ENCODE data around the gene FFAR3.
"Not testable (repeated sequence)": the region's sequence is repeated elsewhere in the genome, so short reads cannot be mapped to it uniquely, and the experiment has no call there.

Gene FFAR3

DNA sequence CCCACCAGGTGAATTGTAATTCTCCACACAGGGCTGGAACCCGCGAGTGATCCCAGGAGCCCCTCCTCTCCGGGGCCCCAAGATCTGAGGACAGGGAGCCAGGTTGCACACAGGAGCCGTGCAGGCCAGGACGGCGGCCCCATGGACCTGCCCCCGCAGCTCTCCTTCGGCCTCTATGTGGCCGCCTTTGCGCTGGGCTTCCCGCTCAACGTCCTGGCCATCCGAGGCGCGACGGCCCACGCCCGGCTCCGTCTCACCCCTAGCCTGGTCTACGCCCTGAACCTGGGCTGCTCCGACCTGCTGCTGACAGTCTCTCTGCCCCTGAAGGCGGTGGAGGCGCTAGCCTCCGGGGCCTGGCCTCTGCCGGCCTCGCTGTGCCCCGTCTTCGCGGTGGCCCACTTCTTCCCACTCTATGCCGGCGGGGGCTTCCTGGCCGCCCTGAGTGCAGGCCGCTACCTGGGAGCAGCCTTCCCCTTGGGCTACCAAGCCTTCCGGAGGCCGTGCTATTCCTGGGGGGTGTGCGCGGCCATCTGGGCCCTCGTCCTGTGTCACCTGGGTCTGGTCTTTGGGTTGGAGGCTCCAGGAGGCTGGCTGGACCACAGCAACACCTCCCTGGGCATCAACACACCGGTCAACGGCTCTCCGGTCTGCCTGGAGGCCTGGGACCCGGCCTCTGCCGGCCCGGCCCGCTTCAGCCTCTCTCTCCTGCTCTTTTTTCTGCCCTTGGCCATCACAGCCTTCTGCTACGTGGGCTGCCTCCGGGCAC, 6.7 kb upstream of the FFAR3 start:
- no peak for DNase-seq

DNA sequence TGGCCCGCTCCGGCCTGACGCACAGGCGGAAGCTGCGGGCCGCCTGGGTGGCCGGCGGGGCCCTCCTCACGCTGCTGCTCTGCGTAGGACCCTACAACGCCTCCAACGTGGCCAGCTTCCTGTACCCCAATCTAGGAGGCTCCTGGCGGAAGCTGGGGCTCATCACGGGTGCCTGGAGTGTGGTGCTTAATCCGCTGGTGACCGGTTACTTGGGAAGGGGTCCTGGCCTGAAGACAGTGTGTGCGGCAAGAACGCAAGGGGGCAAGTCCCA, 6.1 kb upstream of the FFAR3 start:
- no peak for DNase-seq

DNA sequence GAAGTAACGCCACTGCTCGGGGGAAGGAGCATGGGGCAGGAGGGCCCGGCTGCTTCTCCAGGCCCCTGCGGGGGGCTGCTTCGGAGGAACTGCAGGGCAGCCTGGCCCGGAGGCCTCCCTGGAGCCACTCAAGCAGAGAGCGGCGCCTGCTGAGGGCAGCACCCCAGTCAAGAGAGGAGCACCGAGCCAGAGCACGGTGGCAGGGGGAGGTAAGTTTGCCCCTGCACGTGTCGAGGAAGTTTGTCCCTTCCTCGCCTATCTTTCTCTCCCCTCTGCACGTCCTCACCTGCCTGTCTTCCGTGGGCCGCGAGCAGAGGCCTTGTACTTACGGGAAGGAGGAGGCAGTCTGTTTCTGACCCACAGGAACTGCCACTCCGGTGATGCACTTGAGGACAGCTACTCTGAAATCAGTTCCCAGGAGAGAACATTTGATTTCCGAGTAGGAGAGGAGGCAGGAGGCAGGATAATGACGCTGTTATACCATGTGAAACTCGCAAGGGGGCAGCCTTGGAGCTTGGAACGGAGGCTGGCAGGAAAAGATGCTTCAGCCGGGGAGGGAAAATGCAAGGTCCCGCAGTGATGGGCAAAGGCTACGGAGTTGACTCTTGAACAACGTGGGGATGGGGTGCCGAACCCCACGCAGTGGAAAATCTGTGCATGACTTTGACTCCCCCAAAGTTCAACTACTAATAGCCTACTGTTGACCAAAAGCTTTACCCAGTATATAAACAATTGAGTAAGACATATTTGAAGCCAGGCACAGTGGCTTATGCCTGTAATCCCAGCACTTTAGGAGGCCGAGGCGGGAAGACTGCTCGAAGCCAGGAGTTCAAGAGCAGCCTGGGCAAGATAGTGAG, 5.6 kb upstream of the FFAR3 start:
- peak; percentile 45 for DNase-seq

DNA sequence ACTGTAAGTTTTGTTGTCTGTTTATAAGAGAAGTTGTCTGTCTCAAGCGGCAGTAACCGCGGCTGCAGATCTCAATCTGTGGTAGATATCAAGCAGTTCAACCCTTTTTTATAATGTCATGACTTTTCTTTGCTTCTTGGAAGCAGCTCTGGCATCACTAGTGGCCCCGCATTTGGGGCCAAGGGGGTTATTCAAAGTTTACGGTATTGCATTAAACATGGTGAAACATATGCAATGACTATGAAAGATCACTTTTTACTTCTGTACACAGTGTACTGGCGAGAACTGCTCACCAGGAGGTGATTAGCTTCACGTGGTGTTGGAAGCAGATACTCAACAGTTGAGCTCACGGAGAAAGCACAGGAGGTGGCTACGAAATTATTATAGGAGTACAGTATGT, 4.6 kb upstream of the FFAR3 start:
- DNase-seq = no peak

DNA sequence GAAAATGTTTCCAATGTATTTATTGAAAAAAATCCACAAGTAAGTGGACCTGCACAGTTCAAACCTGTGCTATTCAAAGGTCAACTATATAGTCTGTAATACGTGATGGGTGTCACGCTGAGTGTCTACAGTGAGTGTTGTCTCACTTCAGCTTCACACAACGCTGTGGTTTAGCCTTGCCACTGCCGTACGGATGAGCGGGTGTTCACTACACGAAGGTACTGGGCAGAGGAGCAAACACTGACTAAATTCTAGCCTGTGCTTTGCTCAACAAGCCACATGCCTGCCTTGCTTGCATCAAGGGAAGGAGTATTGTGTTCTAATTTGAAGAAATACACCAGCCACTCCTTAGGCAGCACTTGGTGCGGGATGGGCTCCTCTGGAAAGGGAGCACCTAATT, 3.4 kb upstream of the FFAR3 start:
- DNase-seq = no peak

DNA sequence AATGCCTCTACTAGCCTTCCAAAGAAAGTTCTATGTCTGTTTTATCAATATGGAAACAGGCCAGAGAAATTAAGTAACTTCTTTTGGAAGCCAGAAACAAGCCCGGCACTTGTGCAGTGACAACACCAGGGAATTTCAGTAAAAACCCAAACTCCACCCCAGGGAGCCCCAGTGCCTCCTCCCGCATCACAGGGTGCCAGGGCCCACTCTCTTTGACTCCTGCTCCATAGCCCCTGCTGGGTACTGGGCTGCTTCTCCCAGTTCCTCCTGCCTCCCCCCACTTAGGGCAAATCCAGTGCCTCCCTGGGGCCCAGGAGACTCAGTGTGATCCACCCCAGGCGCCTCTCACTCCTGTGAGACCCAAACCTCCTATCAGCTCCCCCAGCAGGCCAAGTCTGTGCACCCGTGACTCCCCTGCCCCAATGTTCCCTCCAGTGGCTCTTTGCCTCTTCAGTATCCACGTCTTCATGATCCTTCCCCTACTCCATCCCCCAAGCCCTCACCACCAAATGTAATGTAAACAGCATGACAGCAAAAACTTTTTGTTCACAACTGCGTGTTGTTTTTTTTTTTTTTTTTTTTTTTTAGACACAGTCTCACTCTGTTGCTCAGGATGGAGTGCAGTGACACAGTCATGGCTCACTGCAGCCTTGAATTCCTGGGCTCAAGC, 2.3 kb upstream of the FFAR3 start:
- DNase-seq = no peak

DNA sequence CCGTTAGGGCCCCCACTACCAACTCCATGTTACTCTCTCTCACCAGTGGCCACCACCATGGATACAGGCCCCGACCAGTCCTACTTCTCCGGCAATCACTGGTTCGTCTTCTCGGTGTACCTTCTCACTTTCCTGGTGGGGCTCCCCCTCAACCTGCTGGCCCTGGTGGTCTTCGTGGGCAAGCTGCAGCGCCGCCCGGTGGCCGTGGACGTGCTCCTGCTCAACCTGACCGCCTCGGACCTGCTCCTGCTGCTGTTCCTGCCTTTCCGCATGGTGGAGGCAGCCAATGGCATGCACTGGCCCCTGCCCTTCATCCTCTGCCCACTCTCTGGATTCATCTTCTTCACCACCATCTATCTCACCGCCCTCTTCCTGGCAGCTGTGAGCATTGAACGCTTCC, 574 bp downstream of the FFAR3 start:
- not testable (repeated sequence) for DNase-seq

DNA sequence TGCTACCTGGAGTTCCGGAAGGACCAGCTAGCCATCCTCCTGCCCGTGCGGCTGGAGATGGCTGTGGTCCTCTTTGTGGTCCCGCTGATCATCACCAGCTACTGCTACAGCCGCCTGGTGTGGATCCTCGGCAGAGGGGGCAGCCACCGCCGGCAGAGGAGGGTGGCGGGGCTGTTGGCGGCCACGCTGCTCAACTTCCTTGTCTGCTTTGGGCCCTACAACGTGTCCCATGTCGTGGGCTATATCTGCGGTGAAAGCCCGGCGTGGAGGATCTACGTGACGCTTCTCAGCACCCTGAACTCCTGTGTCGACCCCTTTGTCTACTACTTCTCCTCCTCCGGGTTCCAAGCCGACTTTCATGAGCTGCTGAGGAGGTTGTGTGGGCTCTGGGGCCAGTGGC, 1.1 kb downstream of the FFAR3 start:
- DNase-seq = not testable (repeated sequence)

DNA sequence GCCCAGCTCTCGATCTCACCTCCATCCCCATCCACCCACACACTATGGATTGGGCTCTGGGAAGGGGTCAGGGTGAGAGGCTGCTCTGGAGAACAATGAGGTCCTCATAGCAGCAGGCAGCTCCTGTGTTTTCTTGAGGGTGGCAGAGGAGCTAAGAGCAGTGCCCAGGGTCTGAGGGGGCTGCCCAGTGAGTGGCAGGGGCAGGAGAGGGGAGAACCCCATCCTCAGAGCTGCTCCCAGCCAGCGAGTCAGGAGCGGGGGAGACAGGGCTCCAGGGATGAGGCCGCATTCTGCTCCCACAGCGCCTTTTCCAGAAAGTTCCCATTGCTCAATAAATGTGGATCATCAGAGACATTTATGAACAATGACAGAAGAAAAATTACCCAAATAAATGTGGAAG, 1.8 kb downstream of the FFAR3 start:
- not testable (repeated sequence) for DNase-seq

DNA sequence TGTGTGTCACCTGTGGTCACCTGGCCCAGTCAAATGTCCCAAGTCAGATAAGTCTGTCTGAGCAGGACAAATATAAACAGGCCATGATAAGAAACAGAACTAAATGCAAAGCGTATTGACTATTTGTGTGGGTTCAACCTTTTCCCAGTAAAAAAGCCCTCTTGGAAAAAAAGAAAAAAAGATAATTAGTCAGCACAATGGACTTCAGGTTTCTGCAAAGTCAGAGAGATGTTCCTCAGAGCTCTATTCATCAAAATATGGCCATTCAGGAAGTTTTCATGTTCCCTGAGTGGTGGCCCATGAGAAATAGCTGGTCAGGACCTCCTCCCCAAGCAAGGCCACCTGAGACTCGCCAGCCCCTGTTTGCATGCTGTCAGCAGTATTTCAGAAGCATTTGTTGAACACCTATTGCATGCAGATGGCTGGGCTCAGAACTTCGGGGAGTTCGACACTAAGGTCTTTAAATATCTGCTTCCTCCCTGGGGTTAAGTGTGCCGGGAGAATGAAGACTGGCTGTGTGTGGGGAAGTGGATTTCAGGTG, 2.7 kb downstream of the FFAR3 start:
- no peak for DNase-seq

DNA sequence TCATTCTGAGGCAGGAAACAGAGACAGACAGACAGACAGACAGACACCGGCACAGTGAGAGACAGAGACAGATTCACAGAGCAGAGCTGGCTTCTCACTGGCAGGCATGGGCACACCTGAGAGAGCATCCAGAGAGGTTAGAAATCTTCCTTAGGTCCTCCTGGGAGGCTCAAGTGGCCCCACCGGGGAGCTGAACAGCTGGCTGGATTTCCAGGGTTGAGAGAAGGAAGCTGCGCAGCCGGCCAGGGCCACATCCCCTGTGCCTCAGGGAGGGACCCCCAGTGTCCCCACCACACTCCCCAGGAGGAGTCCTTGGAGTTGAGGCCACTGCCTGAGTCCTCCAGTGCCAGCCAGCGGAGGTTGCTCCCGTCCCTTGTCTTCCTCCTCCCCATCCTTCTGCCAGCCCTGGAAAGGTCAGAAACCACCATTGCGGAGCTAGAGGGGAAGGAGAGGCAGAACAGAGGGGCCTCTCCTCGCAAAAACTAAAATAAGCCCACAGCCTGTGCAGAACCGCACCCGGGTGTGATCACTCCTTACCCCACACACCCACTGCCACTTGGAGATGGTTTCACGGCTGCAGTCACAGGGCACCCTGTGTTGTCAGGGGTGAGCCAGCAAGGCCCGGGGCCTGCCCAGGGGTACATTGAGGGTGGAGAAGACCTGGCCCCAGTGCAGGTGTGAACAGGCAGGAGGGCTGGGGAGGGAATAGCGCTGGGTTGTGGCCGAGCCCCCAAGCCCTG, 4.2 kb downstream of the FFAR3 start:
- no peak for DNase-seq

DNA sequence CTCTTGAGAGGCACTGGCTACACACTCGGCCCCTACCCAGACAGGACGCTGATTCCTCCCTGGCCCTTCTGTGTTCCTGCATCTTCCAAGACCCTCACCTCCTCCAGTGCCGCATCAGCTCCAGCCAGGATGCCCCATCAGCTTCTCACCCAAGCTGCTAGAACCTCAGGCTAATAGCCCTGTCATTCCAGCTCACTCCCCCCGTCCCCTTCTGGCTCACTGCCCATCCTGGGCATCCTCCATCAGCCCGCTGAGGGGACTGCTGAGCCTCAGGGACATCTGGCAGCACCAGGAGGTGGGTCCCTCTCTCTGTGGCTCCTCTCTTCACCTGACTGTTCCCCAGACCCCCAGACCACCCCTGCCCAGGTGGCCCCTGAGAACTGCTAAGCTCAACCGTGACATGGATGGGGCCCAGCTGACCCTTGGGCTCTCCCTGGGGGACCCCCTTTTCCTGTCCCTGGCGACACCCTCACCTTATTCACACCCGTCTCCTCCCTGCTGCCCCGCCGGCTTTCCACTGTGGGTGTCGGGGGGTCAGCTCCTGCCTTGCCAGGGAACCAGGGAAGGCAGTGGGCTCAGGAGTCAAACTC, 4.8 kb downstream of the FFAR3 start:
- DNase-seq = no peak

DNA sequence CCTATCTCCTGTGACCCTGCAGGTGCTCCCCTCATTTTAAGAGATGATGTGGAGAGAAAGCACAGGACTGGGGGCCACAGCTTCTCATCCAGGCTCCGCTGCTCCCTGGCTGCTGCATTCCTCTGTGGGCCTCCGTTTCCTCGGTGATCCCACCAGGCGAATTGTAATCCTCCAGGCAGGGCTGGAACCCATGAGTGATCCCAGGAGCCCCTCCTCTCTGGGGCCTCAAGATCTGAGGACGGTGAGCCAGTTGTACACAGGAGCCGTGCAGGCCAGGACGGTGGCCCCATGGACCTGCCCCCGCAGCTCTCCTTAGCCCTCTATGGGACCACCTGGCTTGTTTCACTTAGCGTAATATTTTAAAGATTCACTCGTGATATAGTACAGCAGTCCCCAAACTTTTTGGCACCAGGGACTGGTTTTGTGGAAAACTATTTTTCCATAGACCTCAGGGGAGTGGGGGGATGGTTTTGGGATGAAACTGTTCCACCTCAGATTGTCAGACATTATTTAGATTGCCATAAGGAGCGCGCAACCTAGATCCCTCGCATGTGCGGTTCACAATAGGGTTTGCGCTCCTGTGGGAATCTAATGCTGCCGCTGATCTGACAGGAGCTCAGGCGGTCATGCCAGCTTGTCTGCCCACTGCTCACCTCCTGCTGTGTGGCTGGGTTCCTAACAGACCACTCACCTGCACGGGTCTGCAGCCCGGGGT, 5.6 kb downstream of the FFAR3 start:
- DNase-seq = no peak

DNA sequence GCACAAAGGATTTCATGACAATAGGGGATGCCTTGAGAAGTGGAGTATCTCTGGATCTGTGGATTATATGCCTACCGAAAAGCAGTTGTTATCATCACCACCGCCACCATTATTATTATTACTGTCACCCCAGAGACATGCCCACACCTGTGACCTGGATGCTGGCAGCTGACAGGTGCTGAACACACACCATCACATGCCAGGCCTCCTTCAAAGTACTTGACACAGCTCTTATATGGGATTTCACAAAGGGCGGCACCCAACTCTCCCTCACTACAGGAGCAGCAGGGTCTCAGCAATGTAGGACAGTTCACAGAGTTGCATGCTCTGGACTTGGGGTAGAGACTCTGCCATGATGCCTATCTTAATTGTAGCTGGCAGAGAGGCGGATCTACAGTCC, 7.0 kb downstream of the FFAR3 start:
- DNase-seq = no peak

DNA sequence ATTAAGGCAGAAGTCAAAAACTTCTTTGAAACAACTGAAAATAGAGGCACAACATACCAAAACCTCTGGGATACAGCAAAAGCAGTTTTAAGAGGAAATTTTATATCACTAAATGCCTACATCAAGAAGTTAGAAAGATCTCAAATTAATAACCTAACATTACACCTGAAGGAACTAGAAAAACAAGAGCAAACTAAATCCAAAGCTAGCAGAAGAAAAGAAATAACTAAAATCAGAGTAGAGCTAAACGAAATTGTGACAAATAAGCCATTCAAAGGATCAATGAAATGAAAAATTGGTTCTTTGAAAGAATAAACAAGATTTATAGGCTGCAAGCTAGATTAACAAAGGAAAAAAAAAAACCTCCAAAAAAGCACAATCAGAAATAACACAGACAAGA, 10.1 kb downstream of the FFAR3 start:
- DNase-seq = no peak

DNA sequence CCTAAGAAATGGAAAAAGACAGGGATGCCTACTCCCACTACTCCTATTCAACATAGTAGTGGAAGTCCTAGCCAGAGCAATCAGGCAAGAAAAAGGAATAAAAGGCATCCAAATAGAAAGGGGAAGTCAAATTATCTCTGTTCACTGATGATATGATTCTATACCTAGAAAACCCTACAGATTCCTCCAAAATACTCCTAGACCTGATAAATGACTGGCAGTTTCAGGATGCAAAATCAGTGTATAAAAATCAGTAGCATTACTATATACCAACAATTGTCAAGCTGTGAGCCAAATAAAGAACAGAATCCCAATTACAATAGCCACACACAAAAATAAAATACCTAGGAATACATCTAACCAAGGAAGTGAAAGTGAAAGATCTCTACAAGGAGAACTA, 11.3 kb downstream of the FFAR3 start:
- DNase-seq = no peak

DNA sequence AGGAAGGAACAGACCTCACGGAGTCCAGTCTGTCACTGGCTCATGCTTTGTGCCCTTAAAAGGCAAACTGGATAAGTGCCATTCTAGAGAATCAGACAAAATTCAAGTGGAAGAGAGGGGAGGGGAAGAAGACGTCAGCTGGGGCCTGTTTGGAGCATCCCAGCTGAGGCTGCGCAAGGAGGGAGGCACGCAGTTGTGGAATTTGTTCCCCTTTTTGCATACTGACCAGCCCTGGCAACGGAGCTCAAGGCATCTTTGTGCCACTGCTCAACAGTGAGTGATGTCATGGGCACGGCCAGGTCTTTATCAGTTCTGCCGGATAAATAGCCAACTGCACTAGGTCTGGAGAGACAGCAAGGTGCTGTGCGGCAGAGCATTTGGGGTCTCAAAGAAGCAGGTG, 12.5 kb downstream of the FFAR3 start, which contains the start of gene GPR42:
Gene GPR42, plus strand, starts transcription at position 347 of the 400 bp plus-strand sequence. CDS start 292 bp downstream, outside the sequence.
- no peak for DNase-seq

DNA sequence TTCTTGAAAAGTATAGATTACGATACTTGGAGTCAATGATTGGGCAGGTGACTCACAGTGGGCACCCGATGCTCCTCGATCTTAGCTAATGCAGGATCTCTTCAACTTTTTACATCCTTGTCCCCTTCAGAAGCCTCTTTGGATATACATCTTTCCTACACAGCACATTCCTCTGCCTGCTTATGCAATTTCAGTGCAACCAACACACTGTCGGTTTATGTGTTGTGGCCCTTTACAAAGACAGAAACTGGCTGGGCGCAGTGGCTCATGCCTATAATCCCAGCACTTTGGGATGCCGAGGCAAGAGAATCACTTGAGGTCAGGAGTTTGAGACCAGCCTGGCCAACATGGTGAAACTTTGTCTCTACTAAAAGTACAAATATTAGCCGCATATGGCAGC, 15.2 kb downstream of the FFAR3 start:
- no peak for DNase-seq

DNA sequence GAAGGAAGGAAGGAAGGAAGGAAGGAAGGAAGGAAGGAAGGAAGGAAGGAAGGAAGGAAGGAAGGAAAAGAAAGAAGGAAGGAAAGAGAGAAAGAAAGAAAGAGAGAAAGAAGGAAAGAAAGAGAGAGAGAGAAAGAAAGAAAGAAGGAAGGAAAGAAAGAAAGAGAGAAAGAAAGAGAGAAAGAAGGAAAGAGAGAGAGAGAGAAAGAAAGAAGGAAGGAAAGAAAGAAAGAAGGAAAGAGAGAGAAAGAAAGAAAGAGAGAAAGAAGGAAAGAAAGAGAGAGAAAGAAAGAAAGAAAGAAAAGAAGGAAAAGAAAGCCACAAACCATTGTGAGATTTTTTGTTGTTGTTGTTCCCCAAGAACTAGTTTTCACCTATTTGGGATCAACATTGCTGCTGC, 15.8 kb downstream of the FFAR3 start:
- not testable (repeated sequence) for DNase-seq

DNA sequence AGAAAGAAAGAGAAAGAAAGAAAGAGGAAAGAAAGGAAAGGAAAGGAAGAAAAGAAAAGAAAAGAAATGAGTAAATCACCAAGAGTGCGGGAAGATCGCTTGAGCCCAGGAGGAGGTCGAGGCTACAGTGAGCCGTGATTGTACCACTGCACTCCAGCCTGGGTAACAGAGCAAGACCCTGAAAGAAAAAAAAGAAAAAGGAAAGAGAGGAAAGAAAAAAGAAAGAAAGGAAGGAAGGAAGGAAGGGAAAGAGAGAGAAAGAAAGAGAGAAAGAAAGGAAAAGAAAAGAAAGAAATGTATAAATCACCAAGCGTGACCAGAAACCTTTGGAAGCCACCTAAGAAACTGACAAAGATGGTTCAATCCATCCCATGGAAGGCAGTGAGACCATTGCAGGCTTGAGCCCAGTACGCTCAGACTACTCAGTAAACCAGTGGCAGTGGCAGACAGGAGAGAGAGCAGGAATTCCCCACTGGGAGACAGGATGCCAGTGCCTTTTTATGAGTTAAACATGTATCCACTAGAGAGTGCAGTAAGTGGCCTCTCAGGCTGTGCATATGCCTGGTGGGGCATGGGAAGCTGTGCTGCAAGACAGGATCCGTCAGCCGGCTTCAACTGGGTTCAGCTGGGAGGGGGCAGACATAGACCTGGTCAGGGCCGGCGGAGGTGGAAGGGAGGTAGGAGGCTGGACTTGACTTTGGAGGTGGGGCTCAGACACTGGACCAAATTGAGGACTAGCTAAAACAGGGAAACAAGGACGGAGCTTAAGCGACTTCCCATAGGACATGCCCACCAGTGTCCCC, 17.4 kb downstream of the FFAR3 start:
- DNase-seq = no peak

DNA sequence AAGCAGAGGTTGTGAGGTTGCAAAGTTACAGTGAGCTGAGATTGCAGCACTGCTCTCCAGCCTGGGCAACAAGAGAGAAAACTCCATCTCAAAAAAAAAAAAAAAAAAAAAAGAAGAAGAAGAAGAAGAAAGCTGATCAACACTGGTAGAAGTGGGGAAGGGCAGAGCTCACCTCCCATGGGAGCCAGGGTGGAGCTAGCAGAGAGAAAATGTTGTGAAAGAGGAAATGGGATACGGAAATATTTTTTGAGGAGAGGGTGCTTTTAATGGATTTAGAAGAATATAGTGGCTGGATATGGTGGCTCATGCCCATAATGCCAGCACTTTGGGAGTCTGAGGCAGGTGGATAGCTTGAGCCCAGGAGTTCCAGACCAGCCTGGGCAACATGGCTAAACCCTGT, 19.4 kb downstream of the FFAR3 start:
- no peak for DNase-seq

Data from NCI-H2029 treated with DMSO at 0.1 percent for 48 hours (cell line).